Astrocyte of the cerebellum (primary cell): Measurements from ENCODE around the gene RHEB.

Source experiments
- DNase-seq: peaks from one replicate; pipeline ENCODE4 v3.0.0-alpha.2; 2011; ENCODE audit warnings: low read depth
- H3K4me3 ChIP-seq: 2 replicates; pipeline ENCODE4 v1.5.1; 2011; ENCODE audit warnings: mild to moderate bottlenecking, low read depth, low read length, moderate library complexity
- CTCF ChIP-seq: IDR thresholded peaks from 2 replicates; pipeline ENCODE4 v1.5.1; 2012; ENCODE audit warnings: low read length, low read depth, moderate library complexity, mild to moderate bottlenecking; ENCODE audit errors: missing control alignments
- in situ Hi-C: cut with HindIII; loops from 2 replicates; pipeline ENCODE4 v1.10.0; 2017; ENCODE audit warnings: low sequenced_read_pairs

Gene RHEB

GRCh38 chr7:151436446-151437158 lies 83.1 kb downstream of the RHEB start:
- TF ChIP-seq CTCF = no peak
- DNase-seq = no peak
- in situ Hi-C loops = no loop called here
- no peak overlapping the region for H3K4me3 ChIP-seq

- in situ Hi-C loops = no loop called here
- no peak for TF ChIP-seq CTCF
- no peak for DNase-seq
- no peak overlapping the region for H3K4me3 ChIP-seq
Observed at GRCh38 chr7:151435971-151436370, 83.7 kb downstream of the RHEB start.

GRCh38 chr7:151435103-151435916 lies 84.4 kb downstream of the RHEB start:
- in situ Hi-C loops = no loop called here
- DNase-seq = no peak
- H3K4me3 ChIP-seq = no peak overlapping the region
- TF ChIP-seq CTCF = no peak

- no peak for TF ChIP-seq CTCF
- in situ Hi-C loops = no loop called here
- DNase-seq = no peak
- no peak overlapping the region for H3K4me3 ChIP-seq
Observed at GRCh38 chr7:151434549-151434948, 85.1 kb downstream of the RHEB start.

- in situ Hi-C loops = no loop called here
- no peak for TF ChIP-seq CTCF
- DNase-seq = no peak
- no peak overlapping the region for H3K4me3 ChIP-seq
Observed at GRCh38 chr7:151433721-151434400, 85.8 kb downstream of the RHEB start.

GRCh38 chr7:151432658-151433521 lies 86.8 kb downstream of the RHEB start:
- no peak for DNase-seq
- peak; percentile 14 for TF ChIP-seq CTCF
- in situ Hi-C loops = no loop called here
- H3K4me3 ChIP-seq = no peak overlapping the region
